ENCODE measurements around the gene MED13L. TPM values are rescaled to one million over a fixed set of nuclear protein-coding genes. Genes with fewer than 3 reads are reported as not detected.

The MED13L gene
- total RNA-seq, 1 experiment from 2014 or later: 89.0 TPM

DNA sequence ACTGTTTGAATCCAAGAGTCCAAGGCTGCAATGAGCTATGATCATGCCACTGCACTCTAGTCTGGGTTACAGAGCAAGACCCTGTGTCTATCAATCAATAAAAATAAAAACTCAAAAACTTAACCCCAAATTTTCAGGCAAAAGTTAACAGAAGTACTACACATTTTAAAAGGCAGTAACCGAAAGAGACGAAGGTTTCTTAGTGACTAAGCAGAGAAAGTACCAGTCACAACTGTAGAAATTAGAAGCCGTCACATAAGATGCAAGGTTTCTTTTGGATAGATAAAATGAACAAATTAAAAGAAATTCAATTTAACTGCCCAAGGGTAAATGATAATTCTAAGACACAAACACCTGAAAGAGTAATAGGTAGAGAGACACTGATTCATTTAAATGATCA is 103.5 kb downstream of the MED13L start:
- TF ChIP-seq, protein P1, sequence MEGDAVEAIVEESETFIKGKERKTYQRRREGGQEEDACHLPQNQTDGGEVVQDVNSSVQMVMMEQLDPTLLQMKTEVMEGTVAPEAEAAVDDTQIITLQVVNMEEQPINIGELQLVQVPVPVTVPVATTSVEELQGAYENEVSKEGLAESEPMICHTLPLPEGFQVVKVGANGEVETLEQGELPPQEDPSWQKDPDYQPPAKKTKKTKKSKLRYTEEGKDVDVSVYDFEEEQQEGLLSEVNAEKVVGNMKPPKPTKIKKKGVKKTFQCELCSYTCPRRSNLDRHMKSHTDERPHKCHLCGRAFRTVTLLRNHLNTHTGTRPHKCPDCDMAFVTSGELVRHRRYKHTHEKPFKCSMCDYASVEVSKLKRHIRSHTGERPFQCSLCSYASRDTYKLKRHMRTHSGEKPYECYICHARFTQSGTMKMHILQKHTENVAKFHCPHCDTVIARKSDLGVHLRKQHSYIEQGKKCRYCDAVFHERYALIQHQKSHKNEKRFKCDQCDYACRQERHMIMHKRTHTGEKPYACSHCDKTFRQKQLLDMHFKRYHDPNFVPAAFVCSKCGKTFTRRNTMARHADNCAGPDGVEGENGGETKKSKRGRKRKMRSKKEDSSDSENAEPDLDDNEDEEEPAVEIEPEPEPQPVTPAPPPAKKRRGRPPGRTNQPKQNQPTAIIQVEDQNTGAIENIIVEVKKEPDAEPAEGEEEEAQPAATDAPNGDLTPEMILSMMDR (IDR thresholded peaks at IDR 0.05; ENCODE audit: unreplicated experiment): no peak
- H3K36me3 Mint-ChIP-seq (ENCODE audit: insufficient read depth, unreplicated experiment): no peaks in the 10 kb centered on the region
- H3K9me3 Mint-ChIP-seq (ENCODE audit: low read depth, unreplicated experiment): no peaks in the 10 kb centered on the region
- intact Hi-C loops (cut with micrococcal nuclease; ENCODE audit: unreplicated experiment): no loop called here
- peaks cover 18% of the 10 kb centered on the region for H3K4me1 Mint-ChIP-seq (ENCODE audit: low read depth, unreplicated experiment)
- H3K27ac Mint-ChIP-seq (ENCODE audit: unreplicated experiment): no peak overlapping the region
- H3K4me3 Mint-ChIP-seq (ENCODE audit: low read depth, unreplicated experiment): no peak overlapping the region
- BruUV-seq (replicated peaks): no TSS peak
- H3K27me3 Mint-ChIP-seq (ENCODE audit: unreplicated experiment): no peaks in the 10 kb centered on the region
- CTCF ChIA-PET: interaction anchor here (0.5 kb wide), 1 partner anchor 9 kb away, joined by 3 read pairs; no protein-coding TSS in a partner anchor
- DNase-seq: no peak

DNA sequence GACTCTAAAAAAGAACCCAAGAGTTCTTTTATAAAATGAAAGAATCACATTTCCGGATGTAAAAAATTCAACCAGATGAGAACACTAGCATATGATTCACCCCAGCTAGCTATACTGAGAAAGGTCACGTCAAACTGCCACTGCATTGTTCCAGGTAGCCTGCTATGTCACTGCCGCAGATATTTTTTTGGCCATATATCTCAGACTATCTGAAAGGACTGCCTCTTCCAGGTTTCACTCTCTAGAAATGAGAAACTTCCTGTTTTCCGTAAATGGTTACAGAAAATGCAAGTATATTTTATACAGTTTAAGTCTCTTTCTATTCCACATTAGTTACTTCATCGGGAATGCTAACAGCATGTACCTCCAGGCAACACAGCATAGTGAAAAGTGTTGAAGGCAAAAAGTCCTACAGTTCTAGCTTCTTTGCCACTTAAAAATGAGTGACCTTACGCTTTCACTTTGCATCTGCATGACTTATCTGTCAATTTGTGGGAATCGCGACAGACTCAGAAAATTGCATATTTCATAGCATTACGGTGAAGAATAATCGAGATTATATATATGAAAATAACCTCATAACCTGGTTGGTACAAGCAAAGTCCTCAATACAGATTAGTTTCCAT is 105.2 kb downstream of the MED13L start:
- Mint-ChIP-seq H3K4me1 (ENCODE audit: low read depth, unreplicated experiment) (peaks cover 18% of the 10 kb centered on the region), H3K9me3 (ENCODE audit: low read depth, unreplicated experiment) (no peaks in the 10 kb centered on the region), H3K4me3 (ENCODE audit: low read depth, unreplicated experiment) (peak overlapping the region; percentile 2), H3K36me3 (ENCODE audit: insufficient read depth, unreplicated experiment) (no peaks in the 10 kb centered on the region), H3K27ac (ENCODE audit: unreplicated experiment) (peak overlapping the region; percentile 25), H3K27me3 (ENCODE audit: unreplicated experiment) (no peaks in the 10 kb centered on the region)
- CTCF ChIA-PET: interaction anchor here (1.1 to 1.4 kb wide), 3 partner anchors 9 to 98 kb away, joined by 3 to 4 read pairs (median 3); no protein-coding TSS in a partner anchor
- DNase-seq: no peak
- TF ChIP-seq, protein P1 (IDR thresholded peaks at IDR 0.05; ENCODE audit: unreplicated experiment): no peak
- intact Hi-C loops (cut with micrococcal nuclease; ENCODE audit: unreplicated experiment): no loop called here
- BruUV-seq (replicated peaks): no TSS peak

DNA sequence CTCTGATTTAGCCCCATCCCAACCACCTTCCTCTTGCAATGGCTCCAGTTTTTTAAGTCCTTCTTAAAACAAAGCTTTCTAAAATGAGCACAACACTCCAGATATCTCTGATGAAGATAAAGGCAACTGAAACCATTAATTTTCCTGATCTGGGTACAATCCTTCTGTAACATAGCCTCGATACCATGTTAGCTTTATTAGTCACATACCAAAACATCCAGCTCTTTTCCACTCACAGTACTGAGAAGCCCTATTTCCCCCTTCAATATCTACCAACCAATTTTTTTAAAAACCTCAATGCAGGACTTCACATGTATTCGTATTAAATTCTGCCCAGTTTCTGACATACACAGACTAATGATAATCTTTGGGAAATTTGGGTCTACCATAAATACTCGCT is 105.9 kb downstream of the MED13L start:
- no peak for DNase-seq
- H3K4me3 Mint-ChIP-seq (ENCODE audit: low read depth, unreplicated experiment): peak overlapping the region; percentile 2
- no peaks in the 10 kb centered on the region for H3K36me3 Mint-ChIP-seq (ENCODE audit: insufficient read depth, unreplicated experiment)
- peak overlapping the region; percentile 25 for H3K27ac Mint-ChIP-seq (ENCODE audit: unreplicated experiment)
- intact Hi-C loops (cut with micrococcal nuclease; ENCODE audit: unreplicated experiment): no loop called here
- CTCF ChIA-PET: interaction anchor here (0.9 to 1.4 kb wide), 3 partner anchors 8 to 97 kb away, joined by 3 to 4 read pairs (median 3); no protein-coding TSS in a partner anchor
- BruUV-seq (replicated peaks): no TSS peak
- no peaks in the 10 kb centered on the region for H3K27me3 Mint-ChIP-seq (ENCODE audit: unreplicated experiment)
- TF ChIP-seq, protein P1 (IDR thresholded peaks at IDR 0.05; ENCODE audit: unreplicated experiment): no peak
- H3K9me3 Mint-ChIP-seq (ENCODE audit: low read depth, unreplicated experiment): no peaks in the 10 kb centered on the region
- H3K4me1 Mint-ChIP-seq (ENCODE audit: low read depth, unreplicated experiment): peaks cover 19% of the 10 kb centered on the region

DNA sequence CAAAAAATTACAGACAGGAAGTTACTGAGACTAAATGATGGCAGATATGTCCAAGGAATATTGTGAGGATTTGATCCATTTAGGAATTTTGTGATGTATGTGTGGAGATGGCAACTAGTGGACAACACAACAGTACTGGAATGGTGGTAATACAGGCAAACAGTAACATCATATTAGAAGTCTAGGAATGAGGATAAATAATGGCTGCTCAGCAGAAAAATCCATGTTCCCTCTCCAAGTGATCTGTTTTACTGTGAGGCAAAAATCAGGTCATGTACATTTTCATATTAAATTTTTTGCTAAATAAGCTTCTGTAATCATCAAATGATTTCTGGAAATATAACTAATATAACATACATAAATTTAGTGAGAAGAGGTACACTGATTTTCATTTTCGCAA is 108.4 kb downstream of the MED13L start:
- CTCF ChIA-PET: no interaction called here
- H3K36me3 Mint-ChIP-seq (ENCODE audit: insufficient read depth, unreplicated experiment): no peaks in the 10 kb centered on the region
- peaks cover 44% of the 10 kb centered on the region for H3K4me1 Mint-ChIP-seq (ENCODE audit: low read depth, unreplicated experiment)

More for the DNA sequence above, 108.4 kb downstream of the MED13L start:
- H3K27ac Mint-ChIP-seq (ENCODE audit: unreplicated experiment): peak overlapping the region; percentile 34
- no peak overlapping the region for H3K4me3 Mint-ChIP-seq (ENCODE audit: low read depth, unreplicated experiment)
- H3K27me3 Mint-ChIP-seq (ENCODE audit: unreplicated experiment): no peaks in the 10 kb centered on the region
- BruUV-seq (replicated peaks): no TSS peak
- TF ChIP-seq, protein P1 (IDR thresholded peaks at IDR 0.05; ENCODE audit: unreplicated experiment): no peak
- no peaks in the 10 kb centered on the region for H3K9me3 Mint-ChIP-seq (ENCODE audit: low read depth, unreplicated experiment)
- intact Hi-C loops (cut with micrococcal nuclease; ENCODE audit: unreplicated experiment): no loop called here
- no peak for DNase-seq
